Liver (tissue), 9 donors: Measurements from ENCODE around the gene CIBAR2. TPM values are rescaled to one million over a fixed set of nuclear protein-coding genes. Genes with fewer than 3 reads are reported as not detected.

Experiments used
- DNase-seq: peaks from one replicate; pipeline ENCODE4 v3.0.0-alpha.2; 2017; ENCODE audit warnings: low spot score
- H3K27ac ChIP-seq, 2 donors: one replicate each; pipeline ENCODE4 v1.7.0; 2013; ENCODE audit warnings: inconsistent platforms in 2 of 2, low read length in 2 of 2, control low read depth in 1 of 2, low read depth in 1 of 2, mild to moderate bottlenecking in 1 of 2
- H3K27me3 ChIP-seq, 4 donors: one replicate each; pipeline versions ENCODE4 v1.6.1 to v1.7.0; 2013; ENCODE audit warnings: low read length in 3 of 4, inconsistent platforms in 1 of 4, mild to moderate bottlenecking in 1 of 4, moderate library complexity in 1 of 4; ENCODE audit not compliant: control insufficient read depth in 4 of 4, insufficient read depth in 4 of 4
- H3K36me3 ChIP-seq, 4 donors: one replicate each; pipeline versions ENCODE4 v1.6.1 to v1.7.0; 2013; ENCODE audit warnings: low read length in 3 of 4, mild to moderate bottlenecking in 3 of 4, low read depth in 1 of 4, moderate library complexity in 1 of 4; ENCODE audit not compliant: control insufficient read depth in 4 of 4, insufficient read depth in 3 of 4
- H3K4me1 ChIP-seq, 4 donors: one replicate each; pipeline versions ENCODE4 v1.6.1 to v1.7.0; 2013; ENCODE audit warnings: low read length in 3 of 4, mild to moderate bottlenecking in 3 of 4, moderate library complexity in 1 of 4; ENCODE audit not compliant: control insufficient read depth in 4 of 4, insufficient read depth in 4 of 4
- H3K4me3 ChIP-seq, 3 donors: one replicate each; pipeline versions ENCODE4 v1.6.1 to v1.7.0; 2013; ENCODE audit warnings: low read length in 3 of 3, control low read depth in 1 of 3, low read depth in 1 of 3, mild to moderate bottlenecking in 1 of 3
- H3K9ac ChIP-seq, 2 donors: one replicate each; pipeline ENCODE4 v1.7.0; 2013; ENCODE audit warnings: low read length in 2 of 2, mild to moderate bottlenecking in 2 of 2, moderate library complexity in 2 of 2, control low read depth in 1 of 2, low read depth in 1 of 2
- H3K9me3 ChIP-seq, 4 donors: one replicate each; pipeline versions ENCODE4 v1.6.1 to v1.7.0; 2013; ENCODE audit warnings: low read length in 3 of 4; ENCODE audit not compliant: control insufficient read depth in 4 of 4
- EGR1 ChIP-seq, 2 donors: IDR thresholded peaks; 2 replicates each; pipeline ENCODE4 v1.6.1; 2016 to 2018; ENCODE audit warnings: antibody characterized with exemption in 2 of 2, low read depth in 2 of 2
- FOXA2 ChIP-seq: IDR thresholded peaks from 2 replicates; pipeline ENCODE4 v1.6.1; 2016; ENCODE audit warnings: antibody characterized with exemption
- HNF4G ChIP-seq: IDR thresholded peaks from 2 replicates; pipeline ENCODE4 v1.6.1; 2016; ENCODE audit warnings: antibody characterized with exemption
- RAD21 ChIP-seq, 2 donors: IDR thresholded peaks; 2 replicates each; pipeline ENCODE4 v1.6.1; 2016; ENCODE audit warnings: antibody characterized with exemption in 2 of 2, mild to moderate bottlenecking in 2 of 2
- RXRA ChIP-seq, 2 donors: IDR thresholded peaks; 2 replicates each; pipeline ENCODE4 v1.6.1; 2017 to 2018; ENCODE audit warnings: antibody characterized with exemption in 2 of 2, mild to moderate bottlenecking in 1 of 2
- SP1 ChIP-seq: IDR thresholded peaks from 2 replicates; pipeline ENCODE4 v1.6.1; 2018; ENCODE audit warnings: antibody characterized with exemption, mild to moderate bottlenecking
- YY1 ChIP-seq: IDR thresholded peaks from 2 replicates; pipeline ENCODE4 v1.6.1; 2016; ENCODE audit warnings: antibody characterized with exemption, mild to moderate bottlenecking
- WGBS: extraction: QIAGEN DNeasy Blood & Tissue Kit; methylation state at CpG from one replicate; pipeline ENCODE4 v1.1.7; 2013; 5-methylcytosine and 5-hydroxymethylcytosine counted together
- polyA plus RNA-seq, 2 donors: library from polyadenylated mRNA; stranded (reverse) in 1 of 2; unstranded in 1 of 2; fragments of 200-250 nt in 1 of 2; fragments of >200 nt in 1 of 2; fragmentation: Nextera tagmentation in 1 of 2; extraction: Ambion mirVana in 1 of 2; gene quantifications; one replicate each; pipeline versions ENCODE4 v1.2.1 to v1.2.3, GENCODE V29; 2013 to 2015
- total RNA-seq, 2 donors: library from RNA; depleted of rRNA; stranded (reverse); fragments of >200 nt; gene quantifications; one replicate each; pipeline ENCODE4 v1.2.3, GENCODE V29; 2014
- TF ChIP-seq, protein P1 (sequence below): IDR thresholded peaks from 2 replicates; pipeline ENCODE4 v1.6.1; 2016; ENCODE audit warnings: antibody characterized with exemption
- TF ChIP-seq, protein P2 (sequence below): IDR thresholded peaks from 2 replicates; pipeline ENCODE4 v1.6.1; 2016; ENCODE audit warnings: antibody characterized with exemption, mild to moderate bottlenecking
- TF ChIP-seq, protein P3 (sequence below): IDR thresholded peaks from 2 replicates; pipeline ENCODE4 v1.6.1; 2016; ENCODE audit warnings: antibody characterized with exemption
- donor health status: healthy.
- donor health status: healthy.
- donor health status: healthy.
- donor health status: healthy.
- donor health status: healthy.

Gene CIBAR2
- total and polyA plus RNA-seq, 4 donors, result not detected

DNA sequence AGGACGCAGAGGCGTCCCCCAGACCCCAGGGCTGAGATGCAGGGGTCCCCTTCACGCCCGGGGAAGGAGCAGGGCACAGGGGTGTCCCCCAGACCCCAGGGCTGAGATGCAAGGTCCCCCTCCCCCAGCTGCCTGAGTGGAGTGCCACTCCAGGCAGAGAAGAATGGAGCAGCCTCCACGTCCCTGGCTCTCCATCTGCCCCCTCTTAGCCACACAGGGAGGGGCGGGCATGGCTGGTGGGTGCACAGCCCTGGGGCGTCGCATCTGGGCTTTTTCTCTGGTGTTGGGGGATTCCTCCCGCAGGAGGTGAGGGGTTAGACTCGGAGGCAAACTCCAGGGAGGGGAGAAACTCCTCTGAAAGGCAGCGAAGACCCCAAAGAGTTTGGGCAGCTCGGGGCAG is 17.5 kb downstream of the CIBAR2 start:
- no peaks in the 10 kb centered on the region for H3K27me3 ChIP-seq
- H3K4me1 ChIP-seq, result peaks cover 0 to 7% (median 3%) of the 10 kb centered on the region in 4 donors
- no peak overlapping the region for H3K9ac ChIP-seq
- TF ChIP-seq, protein P1, sequence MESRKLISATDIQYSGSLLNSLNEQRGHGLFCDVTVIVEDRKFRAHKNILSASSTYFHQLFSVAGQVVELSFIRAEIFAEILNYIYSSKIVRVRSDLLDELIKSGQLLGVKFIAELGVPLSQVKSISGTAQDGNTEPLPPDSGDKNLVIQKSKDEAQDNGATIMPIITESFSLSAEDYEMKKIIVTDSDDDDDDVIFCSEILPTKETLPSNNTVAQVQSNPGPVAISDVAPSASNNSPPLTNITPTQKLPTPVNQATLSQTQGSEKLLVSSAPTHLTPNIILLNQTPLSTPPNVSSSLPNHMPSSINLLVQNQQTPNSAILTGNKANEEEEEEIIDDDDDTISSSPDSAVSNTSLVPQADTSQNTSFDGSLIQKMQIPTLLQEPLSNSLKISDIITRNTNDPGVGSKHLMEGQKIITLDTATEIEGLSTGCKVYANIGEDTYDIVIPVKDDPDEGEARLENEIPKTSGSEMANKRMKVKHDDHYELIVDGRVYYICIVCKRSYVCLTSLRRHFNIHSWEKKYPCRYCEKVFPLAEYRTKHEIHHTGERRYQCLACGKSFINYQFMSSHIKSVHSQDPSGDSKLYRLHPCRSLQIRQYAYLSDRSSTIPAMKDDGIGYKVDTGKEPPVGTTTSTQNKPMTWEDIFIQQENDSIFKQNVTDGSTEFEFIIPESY, result no peak
- TF ChIP-seq YY1 (no peak), RAD21 (IDR thresholded peaks at IDR 0.05) (no peak)
- TF ChIP-seq, protein P2, sequence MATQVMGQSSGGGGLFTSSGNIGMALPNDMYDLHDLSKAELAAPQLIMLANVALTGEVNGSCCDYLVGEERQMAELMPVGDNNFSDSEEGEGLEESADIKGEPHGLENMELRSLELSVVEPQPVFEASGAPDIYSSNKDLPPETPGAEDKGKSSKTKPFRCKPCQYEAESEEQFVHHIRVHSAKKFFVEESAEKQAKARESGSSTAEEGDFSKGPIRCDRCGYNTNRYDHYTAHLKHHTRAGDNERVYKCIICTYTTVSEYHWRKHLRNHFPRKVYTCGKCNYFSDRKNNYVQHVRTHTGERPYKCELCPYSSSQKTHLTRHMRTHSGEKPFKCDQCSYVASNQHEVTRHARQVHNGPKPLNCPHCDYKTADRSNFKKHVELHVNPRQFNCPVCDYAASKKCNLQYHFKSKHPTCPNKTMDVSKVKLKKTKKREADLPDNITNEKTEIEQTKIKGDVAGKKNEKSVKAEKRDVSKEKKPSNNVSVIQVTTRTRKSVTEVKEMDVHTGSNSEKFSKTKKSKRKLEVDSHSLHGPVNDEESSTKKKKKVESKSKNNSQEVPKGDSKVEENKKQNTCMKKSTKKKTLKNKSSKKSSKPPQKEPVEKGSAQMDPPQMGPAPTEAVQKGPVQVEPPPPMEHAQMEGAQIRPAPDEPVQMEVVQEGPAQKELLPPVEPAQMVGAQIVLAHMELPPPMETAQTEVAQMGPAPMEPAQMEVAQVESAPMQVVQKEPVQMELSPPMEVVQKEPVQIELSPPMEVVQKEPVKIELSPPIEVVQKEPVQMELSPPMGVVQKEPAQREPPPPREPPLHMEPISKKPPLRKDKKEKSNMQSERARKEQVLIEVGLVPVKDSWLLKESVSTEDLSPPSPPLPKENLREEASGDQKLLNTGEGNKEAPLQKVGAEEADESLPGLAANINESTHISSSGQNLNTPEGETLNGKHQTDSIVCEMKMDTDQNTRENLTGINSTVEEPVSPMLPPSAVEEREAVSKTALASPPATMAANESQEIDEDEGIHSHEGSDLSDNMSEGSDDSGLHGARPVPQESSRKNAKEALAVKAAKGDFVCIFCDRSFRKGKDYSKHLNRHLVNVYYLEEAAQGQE, result no peak
- no peaks in the 10 kb centered on the region for H3K36me3 ChIP-seq
- H3K27ac ChIP-seq, result no peak overlapping the region
- H3K4me3 ChIP-seq, result no peak overlapping the region
- no peak for DNase-seq
- no peaks in the 10 kb centered on the region for H3K9me3 ChIP-seq
- WGBS, result 79% methylated on average over 12 of the region's 12 CpGs

DNA sequence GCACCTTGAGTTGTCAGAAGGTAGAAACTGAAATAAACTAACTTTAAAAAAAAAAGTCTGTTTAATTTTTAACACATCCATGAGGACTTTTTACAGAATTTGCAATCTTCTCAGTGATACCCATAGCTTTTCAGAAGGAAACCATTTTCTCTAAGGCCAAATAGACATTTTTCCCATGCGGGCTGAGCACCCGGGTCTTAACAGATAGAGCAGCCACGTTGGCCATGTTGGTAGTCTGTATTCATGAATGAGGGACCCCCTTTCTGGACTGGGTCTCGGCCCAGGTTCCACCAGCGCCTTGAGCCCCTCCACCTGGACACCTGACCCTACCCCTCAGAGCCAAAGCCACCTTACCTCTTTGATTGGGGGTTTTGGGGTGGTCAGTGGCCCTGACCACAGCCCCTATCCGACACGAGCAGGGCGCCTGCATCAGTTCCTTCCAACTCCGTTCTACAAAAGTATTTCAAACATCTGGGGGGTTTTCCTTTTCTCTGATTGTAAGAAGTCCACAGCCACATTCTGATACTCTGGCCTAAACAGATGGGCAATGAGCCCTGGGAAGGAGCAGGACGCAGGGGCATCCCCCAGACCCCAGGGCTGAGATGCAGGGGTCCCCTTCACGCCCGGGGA is 18.0 kb downstream of the CIBAR2 start:
- H3K27me3 ChIP-seq, result no peaks in the 10 kb centered on the region
- no peak overlapping the region for H3K27ac ChIP-seq
- TF ChIP-seq, protein P1, result no peak
- no peak for DNase-seq
- H3K9ac ChIP-seq, result no peak overlapping the region
- H3K4me3 ChIP-seq, result no peak overlapping the region
- no peaks in the 10 kb centered on the region for H3K9me3 ChIP-seq
- WGBS, result 87% methylated on average over 12 of the region's 12 CpGs
- no peaks in the 10 kb centered on the region for H3K36me3 ChIP-seq
- peaks cover 0 to 7% (median 3%) of the 10 kb centered on the region in 4 donors for H3K4me1 ChIP-seq

DNA sequence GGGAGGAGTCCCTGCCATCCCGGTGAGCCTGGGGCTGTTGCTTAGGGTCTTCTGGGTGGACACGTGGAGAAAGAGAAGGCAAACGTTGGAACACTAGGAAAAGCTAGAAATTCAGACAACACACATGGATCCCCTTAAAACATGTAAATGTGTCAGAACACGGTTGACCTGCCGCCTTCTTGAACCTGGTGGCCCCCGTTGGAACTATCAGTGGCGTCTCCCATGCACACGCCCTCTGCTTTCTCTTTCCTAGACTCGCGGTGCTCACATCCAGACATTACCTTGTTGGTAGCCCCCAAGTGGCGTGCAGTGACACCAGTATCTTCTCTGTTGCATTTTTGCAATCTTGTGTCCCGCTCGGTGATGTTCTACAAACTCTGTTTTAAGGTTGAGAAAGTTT is 18.6 kb downstream of the CIBAR2 start:
- Histone ChIP-seq H3K4me3 (no peak overlapping the region), H3K4me1 (peaks cover 0 to 7% (median 3%) of the 10 kb centered on the region in 4 donors), H3K9ac (no peak overlapping the region), H3K27ac (no peak overlapping the region), H3K9me3 (no peaks in the 10 kb centered on the region), H3K36me3 (no peaks in the 10 kb centered on the region), H3K27me3 (no peaks in the 10 kb centered on the region)
- TF ChIP-seq RXRA (IDR thresholded peaks at IDR 0.05) (no peak), SP1 (no peak), EGR1 (IDR thresholded peaks at IDR 0.05; ENCODE audit: low read depth in 2 of 2) (no peak), HNF4G (no peak), FOXA2 (no peak), RAD21 (IDR thresholded peaks at IDR 0.05) (no peak), YY1 (no peak)
- TF ChIP-seq, protein P1, result no peak
- TF ChIP-seq, protein P3, sequence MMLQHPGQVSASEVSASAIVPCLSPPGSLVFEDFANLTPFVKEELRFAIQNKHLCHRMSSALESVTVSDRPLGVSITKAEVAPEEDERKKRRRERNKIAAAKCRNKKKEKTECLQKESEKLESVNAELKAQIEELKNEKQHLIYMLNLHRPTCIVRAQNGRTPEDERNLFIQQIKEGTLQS, result no peak
- 78% methylated on average over 13 of the region's 13 CpGs for WGBS
- no peak for DNase-seq
